ENCODE data around the gene COX5A.

DNA sequence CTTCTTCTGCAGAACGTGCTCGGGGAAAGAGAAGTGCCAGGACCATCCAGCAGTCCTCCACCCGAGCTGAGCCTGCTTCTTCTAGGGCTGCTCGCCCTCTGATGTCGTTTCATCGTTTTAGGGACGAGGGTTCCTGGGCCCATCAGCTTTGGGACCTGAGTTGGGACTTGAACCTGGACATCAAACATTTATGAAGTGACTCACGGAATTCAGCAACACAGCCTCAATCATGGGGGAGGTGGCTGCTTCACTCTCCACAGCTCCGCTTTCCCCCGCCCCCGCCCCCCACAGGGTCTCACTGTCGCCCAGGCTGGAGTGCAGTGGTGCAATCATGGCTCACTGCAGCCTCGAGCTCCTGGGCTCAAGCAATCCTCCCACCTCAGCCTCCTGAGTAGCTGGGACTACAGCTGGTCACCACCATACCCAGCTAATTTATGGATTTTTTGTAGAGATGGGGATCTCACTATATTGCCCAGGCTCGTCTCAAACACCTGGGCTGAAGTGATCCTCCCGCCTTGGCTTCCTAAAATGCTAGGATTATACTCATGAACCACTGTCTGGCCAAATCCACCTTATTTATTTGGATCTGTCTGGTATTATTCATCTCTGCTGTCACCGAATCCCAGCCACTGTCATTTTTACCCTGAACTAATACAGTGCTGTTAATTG, 64.0 kb downstream of the COX5A start:
- TF ChIP-seq POLR2A (IDR thresholded peaks at IDR 0.05) = no peak
- TF ChIP-seq, protein P1, sequence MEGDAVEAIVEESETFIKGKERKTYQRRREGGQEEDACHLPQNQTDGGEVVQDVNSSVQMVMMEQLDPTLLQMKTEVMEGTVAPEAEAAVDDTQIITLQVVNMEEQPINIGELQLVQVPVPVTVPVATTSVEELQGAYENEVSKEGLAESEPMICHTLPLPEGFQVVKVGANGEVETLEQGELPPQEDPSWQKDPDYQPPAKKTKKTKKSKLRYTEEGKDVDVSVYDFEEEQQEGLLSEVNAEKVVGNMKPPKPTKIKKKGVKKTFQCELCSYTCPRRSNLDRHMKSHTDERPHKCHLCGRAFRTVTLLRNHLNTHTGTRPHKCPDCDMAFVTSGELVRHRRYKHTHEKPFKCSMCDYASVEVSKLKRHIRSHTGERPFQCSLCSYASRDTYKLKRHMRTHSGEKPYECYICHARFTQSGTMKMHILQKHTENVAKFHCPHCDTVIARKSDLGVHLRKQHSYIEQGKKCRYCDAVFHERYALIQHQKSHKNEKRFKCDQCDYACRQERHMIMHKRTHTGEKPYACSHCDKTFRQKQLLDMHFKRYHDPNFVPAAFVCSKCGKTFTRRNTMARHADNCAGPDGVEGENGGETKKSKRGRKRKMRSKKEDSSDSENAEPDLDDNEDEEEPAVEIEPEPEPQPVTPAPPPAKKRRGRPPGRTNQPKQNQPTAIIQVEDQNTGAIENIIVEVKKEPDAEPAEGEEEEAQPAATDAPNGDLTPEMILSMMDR (IDR thresholded peaks at IDR 0.05) = no peak
